Measurements from ENCODE around the gene CCDC106.

CCDC106 gene

DNA sequence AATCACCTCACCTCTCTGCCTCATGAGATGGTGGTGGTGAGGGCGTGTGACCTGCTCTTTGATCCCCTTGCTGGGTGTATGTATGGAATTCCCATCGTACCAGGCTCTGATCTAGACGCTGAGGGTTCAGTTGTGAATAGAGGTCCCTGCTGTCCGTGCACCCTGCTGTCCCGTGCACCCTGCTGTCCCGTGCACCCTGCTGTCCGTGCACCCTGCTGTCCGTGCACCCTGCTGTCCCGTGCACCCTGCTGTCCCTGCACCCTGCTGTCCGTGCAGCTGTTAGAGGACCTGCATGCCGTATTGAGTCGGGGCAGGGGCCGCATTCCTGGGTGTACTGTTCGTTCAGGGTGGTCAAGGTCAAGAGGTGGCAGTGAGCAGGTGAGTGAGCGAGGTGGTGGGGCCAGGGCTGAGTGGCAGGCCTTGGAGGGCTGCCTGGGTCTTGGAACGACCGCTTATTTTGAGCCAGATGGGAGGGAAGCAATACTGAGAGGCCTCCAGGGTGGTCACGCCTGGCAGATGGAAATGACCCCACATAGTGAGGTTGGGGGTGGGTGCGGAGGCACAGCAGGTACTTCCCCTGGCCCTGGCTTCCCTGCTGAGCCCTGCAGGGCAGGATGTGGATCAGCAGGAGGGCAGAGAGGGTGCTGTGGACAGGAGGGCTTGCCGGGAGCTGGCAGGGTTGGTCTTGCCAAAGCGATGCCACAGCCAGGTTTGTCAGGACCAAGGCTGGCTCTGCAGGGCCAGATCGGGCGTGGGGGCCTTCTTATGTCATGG, 22.5 kb downstream of the CCDC106 start:
- H3K36me3 ChIP-seq (ENCODE audit: control insufficient read depth, insufficient read depth, low read length), result peaks cover 73% of the 10 kb centered on the region
- WGBS, 2 experiments (ENCODE audit: insufficient coverage in 2 of 2), result 91 to 94% methylated on average over 18 to 22 of the region's 23 CpGs
- no peak overlapping the region for H3K4me3 ChIP-seq (ENCODE audit: extremely low read depth, insufficient read depth, low read length, poor library complexity, severe bottlenecking)
- H3K4me1 ChIP-seq (ENCODE audit: control insufficient read depth, insufficient read depth, low read length, poor library complexity, severe bottlenecking), result peaks cover 10% of the 10 kb centered on the region
- no peaks in the 10 kb centered on the region for H3K9me3 ChIP-seq (ENCODE audit: control insufficient read depth, low read length)
- H3K27ac ChIP-seq (ENCODE audit: low read depth, low read length, severe bottlenecking), result peak overlapping the region; percentile 23

DNA sequence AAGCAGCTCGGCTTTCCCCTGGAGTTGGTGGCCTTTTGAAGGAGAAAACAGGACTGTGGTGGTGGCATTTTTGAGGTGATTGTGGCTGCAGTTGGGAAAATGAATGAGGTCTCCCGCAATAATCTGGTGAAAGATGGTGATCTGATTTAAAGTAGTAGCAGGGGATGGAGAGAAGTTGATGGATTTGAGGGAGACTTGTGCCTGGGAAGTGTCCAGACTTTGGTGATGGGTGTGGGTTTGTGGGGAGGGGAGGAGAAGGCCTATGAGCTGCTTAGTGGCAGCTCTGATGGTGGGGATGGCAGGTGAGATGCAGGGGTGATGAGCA, 23.0 kb downstream of the CCDC106 start:
- Histone ChIP-seq H3K4me3 (ENCODE audit: extremely low read depth, insufficient read depth, low read length, poor library complexity, severe bottlenecking) (no peak overlapping the region), H3K27ac (ENCODE audit: low read depth, low read length, severe bottlenecking) (peak overlapping the region; percentile 23), H3K9me3 (ENCODE audit: control insufficient read depth, low read length) (no peaks in the 10 kb centered on the region), H3K4me1 (ENCODE audit: control insufficient read depth, insufficient read depth, low read length, poor library complexity, severe bottlenecking) (peaks cover 12% of the 10 kb centered on the region), H3K36me3 (ENCODE audit: control insufficient read depth, insufficient read depth, low read length) (peaks cover 68% of the 10 kb centered on the region)
- WGBS, 2 experiments (ENCODE audit: insufficient coverage in 2 of 2), result 88 to 97% methylated on average over 2 of the region's 2 CpGs

DNA sequence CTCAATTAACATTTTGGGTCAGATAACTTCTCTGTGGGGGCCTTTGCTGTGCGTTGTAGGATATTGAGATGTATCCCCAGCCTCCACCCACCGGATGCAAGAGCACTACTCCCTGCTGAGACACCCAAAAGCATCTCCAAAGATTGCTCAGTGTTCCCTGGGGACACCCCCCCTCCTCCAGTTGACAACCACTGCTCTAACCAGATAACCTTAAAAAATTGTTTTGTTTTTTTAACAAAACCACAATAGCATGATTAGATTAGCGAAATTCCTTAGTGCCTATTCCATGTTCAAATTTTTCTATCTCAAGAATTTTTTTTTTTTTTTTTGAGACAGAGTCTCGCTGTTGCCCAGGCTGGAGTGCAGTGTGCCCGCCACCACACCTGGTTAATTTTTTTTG, 24.4 kb downstream of the CCDC106 start:
- 92 to 100% methylated on average over 1 to 4 of the region's 5 CpGs for WGBS, 2 experiments (ENCODE audit: insufficient coverage in 2 of 2)
- H3K4me3 ChIP-seq (ENCODE audit: extremely low read depth, insufficient read depth, low read length, poor library complexity, severe bottlenecking), result no peak overlapping the region
- no peaks in the 10 kb centered on the region for H3K9me3 ChIP-seq (ENCODE audit: control insufficient read depth, low read length)
- H3K27ac ChIP-seq (ENCODE audit: low read depth, low read length, severe bottlenecking), result no peak overlapping the region
- H3K36me3 ChIP-seq (ENCODE audit: control insufficient read depth, insufficient read depth, low read length), result peaks cover 58% of the 10 kb centered on the region
- H3K4me1 ChIP-seq (ENCODE audit: control insufficient read depth, insufficient read depth, low read length, poor library complexity, severe bottlenecking), result peaks cover 23% of the 10 kb centered on the region

DNA sequence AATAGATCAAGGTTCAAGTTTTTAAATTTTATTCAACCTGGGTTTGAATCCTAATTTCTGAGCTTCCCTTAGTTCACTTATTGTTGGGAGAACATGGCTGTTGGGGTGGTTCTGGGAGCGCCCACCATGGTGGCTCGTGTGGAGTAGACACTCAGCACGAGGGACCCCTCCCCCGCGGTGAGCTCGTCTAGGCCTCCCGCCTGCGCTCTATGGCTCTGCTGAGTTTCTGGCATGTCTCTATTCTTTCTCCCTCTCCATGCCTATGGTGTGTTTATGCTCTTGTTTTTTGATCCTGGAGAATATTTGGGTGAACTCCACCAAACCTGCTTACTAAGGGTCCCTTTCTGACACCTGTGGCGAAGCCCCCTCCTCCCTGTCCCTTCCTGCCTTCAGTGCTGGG, 25.5 kb downstream of the CCDC106 start:
- 70 to 80% methylated on average over 3 to 9 of the region's 9 CpGs for WGBS, 2 experiments (ENCODE audit: insufficient coverage in 2 of 2)
- Histone ChIP-seq H3K36me3 (ENCODE audit: control insufficient read depth, insufficient read depth, low read length) (peaks cover 57% of the 10 kb centered on the region), H3K27ac (ENCODE audit: low read depth, low read length, severe bottlenecking) (peak overlapping the region; percentile 12)

DNA sequence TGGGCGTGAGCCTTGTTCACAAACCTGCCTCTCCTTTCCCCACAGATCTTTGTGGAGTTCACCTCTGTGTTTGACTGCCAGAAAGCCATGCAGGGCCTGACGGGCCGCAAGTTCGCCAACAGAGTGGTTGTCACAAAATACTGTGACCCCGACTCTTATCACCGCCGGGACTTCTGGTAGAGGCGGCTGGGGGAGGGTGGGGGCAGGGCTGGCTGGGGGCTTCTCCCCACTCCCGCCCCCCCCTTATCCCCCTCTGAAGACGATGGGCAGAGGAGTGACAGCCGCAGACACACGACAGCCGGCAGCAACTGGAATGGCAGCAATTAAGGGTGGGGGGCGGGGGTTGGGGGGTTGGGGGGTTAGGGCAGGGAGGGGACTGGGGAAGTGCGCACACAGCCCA, 25.9 kb downstream of the CCDC106 start:
- Histone ChIP-seq H3K4me1 (ENCODE audit: control insufficient read depth, insufficient read depth, low read length, poor library complexity, severe bottlenecking) (peaks cover 24% of the 10 kb centered on the region), H3K4me3 (ENCODE audit: extremely low read depth, insufficient read depth, low read length, poor library complexity, severe bottlenecking) (no peak overlapping the region), H3K27ac (ENCODE audit: low read depth, low read length, severe bottlenecking) (peak overlapping the region; percentile 12), H3K9me3 (ENCODE audit: control insufficient read depth, low read length) (no peaks in the 10 kb centered on the region), H3K36me3 (ENCODE audit: control insufficient read depth, insufficient read depth, low read length) (peaks cover 57% of the 10 kb centered on the region)
- 88 to 95% methylated on average over 3 to 4 of the region's 15 CpGs for WGBS, 2 experiments (ENCODE audit: insufficient coverage in 2 of 2)

More for the DNA sequence above, 25.5 kb downstream of the CCDC106 start:
- Histone ChIP-seq H3K4me1 (ENCODE audit: control insufficient read depth, insufficient read depth, low read length, poor library complexity, severe bottlenecking) (peaks cover 23% of the 10 kb centered on the region), H3K4me3 (ENCODE audit: extremely low read depth, insufficient read depth, low read length, poor library complexity, severe bottlenecking) (no peak overlapping the region), H3K9me3 (ENCODE audit: control insufficient read depth, low read length) (no peaks in the 10 kb centered on the region)

DNA sequence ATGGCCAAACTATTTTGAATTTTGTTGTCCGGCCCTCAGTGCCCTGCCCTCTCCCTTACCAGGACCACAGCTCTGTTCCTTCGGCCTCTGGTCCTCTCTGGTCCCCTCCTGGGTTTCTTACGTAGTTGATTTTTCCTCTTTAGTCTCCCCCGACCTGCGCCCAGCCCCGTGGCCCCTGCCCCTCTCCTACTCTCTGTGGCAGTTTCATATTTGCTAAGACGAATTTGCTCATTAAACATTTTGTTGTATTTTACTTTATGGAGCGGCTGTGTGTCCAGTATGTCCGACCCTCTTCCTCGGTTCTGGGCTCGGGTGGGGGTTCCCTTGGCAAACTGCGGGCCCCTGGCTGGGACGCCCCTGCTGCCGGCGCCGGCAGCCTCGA, 26.4 kb downstream of the CCDC106 start:
- Histone ChIP-seq H3K4me3 (ENCODE audit: extremely low read depth, insufficient read depth, low read length, poor library complexity, severe bottlenecking) (peak overlapping the region; percentile 90), H3K36me3 (ENCODE audit: control insufficient read depth, insufficient read depth, low read length) (peaks cover 57% of the 10 kb centered on the region), H3K27ac (ENCODE audit: low read depth, low read length, severe bottlenecking) (peak overlapping the region; percentile 86), H3K9me3 (ENCODE audit: control insufficient read depth, low read length) (no peaks in the 10 kb centered on the region), H3K4me1 (ENCODE audit: control insufficient read depth, insufficient read depth, low read length, poor library complexity, severe bottlenecking) (peaks cover 29% of the 10 kb centered on the region)
- 28 to 31% methylated on average over 9 to 17 of the region's 17 CpGs for WGBS, 2 experiments (ENCODE audit: insufficient coverage in 2 of 2)

DNA sequence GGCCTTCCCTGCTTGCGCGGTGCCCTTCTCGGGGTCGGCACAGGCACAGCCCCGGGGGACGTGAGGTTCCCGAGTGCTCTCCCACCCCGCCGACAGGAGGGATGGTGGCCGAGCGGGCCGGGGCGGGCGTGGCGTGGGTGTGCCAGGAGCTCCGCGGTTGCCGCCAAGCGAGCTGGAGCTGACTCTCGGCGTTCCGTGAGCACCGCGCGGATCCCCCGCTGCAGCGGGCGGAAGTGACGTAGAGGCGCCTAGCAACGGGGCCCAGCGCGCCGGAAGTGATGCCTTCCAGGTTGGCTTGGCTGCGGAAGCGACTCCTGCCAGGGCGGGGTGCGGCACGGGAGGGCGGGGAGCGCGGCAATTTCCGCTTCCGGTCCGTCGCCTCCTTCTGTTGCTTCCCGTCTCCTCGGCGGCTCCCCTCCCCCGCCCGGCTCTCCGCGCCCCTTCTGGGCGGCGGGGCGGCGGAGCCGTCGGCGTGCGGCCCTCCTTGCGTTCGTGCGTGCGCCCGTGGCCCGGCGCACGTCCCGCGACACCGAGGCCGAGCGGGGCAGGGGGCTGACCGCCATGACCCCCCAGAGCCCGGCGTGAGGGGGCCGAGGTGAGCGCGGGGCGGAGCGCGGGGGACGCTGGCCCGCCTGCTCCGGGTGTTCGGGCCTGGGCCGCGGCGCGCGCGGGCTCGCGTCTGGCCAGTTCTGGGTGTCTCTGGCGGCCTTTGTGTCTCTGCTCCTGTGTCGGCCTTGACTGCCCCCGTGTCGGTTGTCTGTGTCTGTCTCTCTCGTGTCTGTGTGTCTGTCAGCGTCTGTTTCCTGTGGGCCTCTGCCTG, 27.0 kb downstream of the CCDC106 start, which contains the start of gene EPN1:
Gene EPN1 (plus strand): TSS at position 386 of the 820 bp plus-strand sequence. CDS start 3,402 bp downstream, outside the sequence.
- H3K4me1 ChIP-seq (ENCODE audit: control insufficient read depth, insufficient read depth, low read length, poor library complexity, severe bottlenecking), result peaks cover 35% of the 10 kb centered on the region
- peaks cover 57% of the 10 kb centered on the region for H3K36me3 ChIP-seq (ENCODE audit: control insufficient read depth, insufficient read depth, low read length)
- peak within 1 kb of the TSS; percentile 86 for H3K27ac ChIP-seq (ENCODE audit: low read depth, low read length, severe bottlenecking)
- no peaks in the 10 kb centered on the region for H3K9me3 ChIP-seq (ENCODE audit: control insufficient read depth, low read length)
- H3K4me3 ChIP-seq (ENCODE audit: extremely low read depth, insufficient read depth, low read length, poor library complexity, severe bottlenecking), result peak within 1 kb of the TSS; percentile 90
- 1% methylated on average over 62 to 82 of the region's 101 CpGs for WGBS, 2 experiments (ENCODE audit: insufficient coverage in 2 of 2)

DNA sequence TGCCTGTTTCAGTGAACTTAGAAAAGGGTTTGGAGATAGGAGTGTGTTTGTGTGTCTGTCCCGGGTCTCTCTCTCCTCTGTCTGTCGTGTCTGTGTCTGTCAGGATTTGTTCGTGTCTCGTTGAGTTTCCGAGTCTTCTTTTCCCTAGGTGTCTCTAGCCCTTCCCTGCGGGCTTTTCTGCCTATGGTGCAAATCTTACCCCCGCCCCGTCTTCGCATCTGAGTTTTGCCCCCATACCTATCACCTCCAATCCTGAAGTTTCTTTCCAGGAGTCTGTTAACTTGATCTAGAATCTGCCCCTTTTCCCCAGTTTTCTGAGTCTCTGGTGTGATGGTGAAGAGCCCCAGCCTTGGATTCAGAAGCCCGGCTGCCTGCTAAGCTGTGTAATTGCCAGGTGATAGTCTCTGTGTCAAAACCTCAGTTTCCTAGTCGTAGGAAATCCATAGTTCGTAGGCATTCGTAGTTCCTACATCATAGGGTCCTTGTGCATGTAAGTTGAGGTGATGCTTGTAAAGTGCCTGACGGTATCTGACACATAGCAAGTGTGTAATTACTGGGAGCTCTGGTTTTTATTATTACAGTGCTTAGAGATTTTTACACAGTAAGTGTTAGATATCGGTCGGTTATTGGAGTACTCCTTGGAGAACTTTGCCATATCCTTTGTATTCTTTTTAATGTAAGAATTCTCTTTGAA, 27.8 kb downstream of the CCDC106 start:
- H3K36me3 ChIP-seq (ENCODE audit: control insufficient read depth, insufficient read depth, low read length), result peaks cover 57% of the 10 kb centered on the region

DNA sequence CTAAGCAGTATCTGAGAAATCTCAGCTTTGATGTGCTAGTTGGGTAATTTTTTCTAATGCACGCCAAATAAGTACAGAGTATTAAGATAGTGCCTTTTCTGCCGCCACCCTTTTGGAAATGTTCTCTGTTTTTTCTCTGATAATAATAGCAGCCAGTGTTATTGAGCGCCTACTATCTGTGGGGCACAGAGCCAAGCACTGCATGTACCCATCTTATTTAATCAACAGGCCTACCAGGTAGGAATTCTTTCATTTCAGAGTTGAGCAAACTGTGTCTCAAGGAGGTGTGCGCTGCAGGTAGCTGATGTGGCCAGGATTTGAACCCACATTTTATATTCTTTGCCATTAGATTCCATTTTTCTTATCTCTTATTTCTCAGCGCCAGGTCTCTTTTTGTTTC, 28.4 kb downstream of the CCDC106 start:
- Histone ChIP-seq H3K4me1 (ENCODE audit: control insufficient read depth, insufficient read depth, low read length, poor library complexity, severe bottlenecking) (peaks cover 43% of the 10 kb centered on the region), H3K36me3 (ENCODE audit: control insufficient read depth, insufficient read depth, low read length) (peaks cover 61% of the 10 kb centered on the region), H3K27ac (ENCODE audit: low read depth, low read length, severe bottlenecking) (no peak overlapping the region), H3K9me3 (ENCODE audit: control insufficient read depth, low read length) (no peaks in the 10 kb centered on the region), H3K4me3 (ENCODE audit: extremely low read depth, insufficient read depth, low read length, poor library complexity, severe bottlenecking) (peak overlapping the region; percentile 90)
- WGBS, 2 experiments (ENCODE audit: insufficient coverage in 2 of 2), result 86 to 90% methylated on average over 3 to 4 of the region's 5 CpGs

More for the DNA sequence above, 27.8 kb downstream of the CCDC106 start:
- peak overlapping the region; percentile 90 for H3K4me3 ChIP-seq (ENCODE audit: extremely low read depth, insufficient read depth, low read length, poor library complexity, severe bottlenecking)
- no peaks in the 10 kb centered on the region for H3K9me3 ChIP-seq (ENCODE audit: control insufficient read depth, low read length)
- H3K4me1 ChIP-seq (ENCODE audit: control insufficient read depth, insufficient read depth, low read length, poor library complexity, severe bottlenecking), result peaks cover 41% of the 10 kb centered on the region
- WGBS, 2 experiments (ENCODE audit: insufficient coverage in 2 of 2), result 30 to 40% methylated on average over 11 to 14 of the region's 16 CpGs
- H3K27ac ChIP-seq (ENCODE audit: low read depth, low read length, severe bottlenecking), result peak overlapping the region; percentile 86

DNA sequence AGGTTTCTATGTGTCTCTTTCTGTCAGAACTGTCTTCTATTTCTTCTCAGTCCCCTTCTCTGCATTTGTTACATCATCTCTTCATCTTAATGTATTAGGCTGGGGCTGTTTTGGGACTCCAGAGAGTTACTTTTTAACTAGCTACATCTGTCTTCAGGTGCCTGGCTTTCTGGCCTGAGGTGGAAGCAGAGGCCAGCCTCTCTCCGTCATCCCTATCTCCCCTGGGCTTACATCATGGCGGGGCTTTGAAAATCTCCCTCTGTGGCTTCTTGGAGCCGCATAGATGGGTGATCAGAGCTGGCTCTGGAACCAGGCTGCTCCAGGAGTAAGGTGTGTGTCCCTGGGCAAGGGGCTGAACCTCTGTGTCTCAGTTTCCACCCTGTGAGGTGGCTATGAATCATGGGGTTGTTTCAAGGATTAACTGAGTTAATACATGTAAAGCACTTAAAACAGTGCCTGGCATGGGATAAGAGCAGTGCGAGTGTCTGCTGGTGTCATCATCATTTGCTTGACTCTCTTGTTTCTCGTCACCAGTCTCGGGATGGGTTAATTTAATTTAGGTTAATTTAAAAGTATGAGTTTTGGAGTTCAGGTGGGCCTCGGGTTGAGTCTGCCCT, 29.0 kb downstream of the CCDC106 start:
- Histone ChIP-seq H3K4me3 (ENCODE audit: extremely low read depth, insufficient read depth, low read length, poor library complexity, severe bottlenecking) (no peak overlapping the region), H3K36me3 (ENCODE audit: control insufficient read depth, insufficient read depth, low read length) (peaks cover 61% of the 10 kb centered on the region), H3K27ac (ENCODE audit: low read depth, low read length, severe bottlenecking) (peak overlapping the region; percentile 42), H3K4me1 (ENCODE audit: control insufficient read depth, insufficient read depth, low read length, poor library complexity, severe bottlenecking) (peaks cover 43% of the 10 kb centered on the region), H3K9me3 (ENCODE audit: control insufficient read depth, low read length) (no peaks in the 10 kb centered on the region)
- 90% methylated on average over 2 to 3 of the region's 7 CpGs for WGBS, 2 experiments (ENCODE audit: insufficient coverage in 2 of 2)
